Uterus (tissue), 2 donors: ENCODE data around the gene SPATA2.

ENCODE experiments used
- POLR2A ChIP-seq, 2 donors: fragments of 450-650 bp; IDR thresholded peaks; one replicate each; pipeline ENCODE4 v1.6.1; 2016; ENCODE audit warnings: antibody characterized with exemption in 2 of 2, mild to moderate bottlenecking in 1 of 2, moderate library complexity in 1 of 2
- TF ChIP-seq, protein P1 (sequence below), 4 experiments: fragments of 200-600 bp in 2 of 4; fragments of 450-650 bp in 2 of 4; sonication (generic) in 2 of 4; IDR thresholded peaks; one replicate each; pipeline ENCODE4 v1.5.1; 2016 to 2019; ENCODE audit warnings: antibody characterized with exemption in 4 of 4, mild to moderate bottlenecking in 2 of 4, moderate library complexity in 1 of 4

DNA sequence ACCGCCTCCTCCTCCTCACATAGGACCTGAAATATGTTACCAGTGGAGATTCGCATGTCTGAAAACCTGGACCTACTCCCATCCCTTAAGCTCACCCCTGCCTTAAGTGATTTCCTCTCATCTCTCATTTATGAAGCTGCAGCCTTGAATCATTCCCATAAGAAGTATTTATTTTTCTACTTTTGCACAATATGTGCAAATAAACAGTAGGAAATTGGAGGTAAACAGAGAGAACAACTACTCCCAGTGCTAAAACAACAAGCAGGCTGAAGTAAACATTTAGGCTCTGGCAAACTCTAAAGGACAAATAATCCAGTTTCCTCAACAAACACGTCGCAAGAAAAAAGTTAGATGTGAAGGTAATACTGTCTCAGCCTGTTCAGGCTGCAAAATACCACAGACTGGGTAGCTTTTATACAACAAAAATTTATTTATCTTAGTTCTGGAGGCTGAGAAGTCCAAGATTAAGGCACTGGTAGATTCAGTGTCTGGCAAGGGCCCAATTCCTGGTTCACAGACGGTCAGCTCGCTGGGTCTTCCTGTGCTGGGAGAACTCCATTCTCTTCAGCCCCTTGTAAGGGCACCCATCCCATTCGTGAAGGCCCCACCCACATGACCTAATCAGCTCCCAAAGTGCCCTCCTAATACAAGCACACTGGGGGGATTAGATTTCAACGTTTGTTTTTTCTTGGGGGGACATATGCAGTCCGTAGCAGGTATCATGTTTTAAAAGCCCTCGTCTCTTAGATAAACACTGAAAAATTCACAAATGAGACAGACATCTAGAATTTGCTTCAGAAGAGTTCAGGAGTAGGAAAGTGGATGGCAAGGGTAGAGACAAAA, 15.6 kb downstream of the SPATA2 start:
- TF ChIP-seq, protein P1, sequence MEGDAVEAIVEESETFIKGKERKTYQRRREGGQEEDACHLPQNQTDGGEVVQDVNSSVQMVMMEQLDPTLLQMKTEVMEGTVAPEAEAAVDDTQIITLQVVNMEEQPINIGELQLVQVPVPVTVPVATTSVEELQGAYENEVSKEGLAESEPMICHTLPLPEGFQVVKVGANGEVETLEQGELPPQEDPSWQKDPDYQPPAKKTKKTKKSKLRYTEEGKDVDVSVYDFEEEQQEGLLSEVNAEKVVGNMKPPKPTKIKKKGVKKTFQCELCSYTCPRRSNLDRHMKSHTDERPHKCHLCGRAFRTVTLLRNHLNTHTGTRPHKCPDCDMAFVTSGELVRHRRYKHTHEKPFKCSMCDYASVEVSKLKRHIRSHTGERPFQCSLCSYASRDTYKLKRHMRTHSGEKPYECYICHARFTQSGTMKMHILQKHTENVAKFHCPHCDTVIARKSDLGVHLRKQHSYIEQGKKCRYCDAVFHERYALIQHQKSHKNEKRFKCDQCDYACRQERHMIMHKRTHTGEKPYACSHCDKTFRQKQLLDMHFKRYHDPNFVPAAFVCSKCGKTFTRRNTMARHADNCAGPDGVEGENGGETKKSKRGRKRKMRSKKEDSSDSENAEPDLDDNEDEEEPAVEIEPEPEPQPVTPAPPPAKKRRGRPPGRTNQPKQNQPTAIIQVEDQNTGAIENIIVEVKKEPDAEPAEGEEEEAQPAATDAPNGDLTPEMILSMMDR (IDR thresholded peaks at IDR 0.05), result no peak
- TF ChIP-seq POLR2A (IDR thresholded peaks at IDR 0.05), result no peak
